Fibroblast of skin of right biceps (primary cell): ENCODE measurements around the gene MAML2.

Experiments
- DNase-seq: peaks from one replicate; pipeline ENCODE4 v3.0.0-alpha.2; 2013

Gene MAML2

DNA sequence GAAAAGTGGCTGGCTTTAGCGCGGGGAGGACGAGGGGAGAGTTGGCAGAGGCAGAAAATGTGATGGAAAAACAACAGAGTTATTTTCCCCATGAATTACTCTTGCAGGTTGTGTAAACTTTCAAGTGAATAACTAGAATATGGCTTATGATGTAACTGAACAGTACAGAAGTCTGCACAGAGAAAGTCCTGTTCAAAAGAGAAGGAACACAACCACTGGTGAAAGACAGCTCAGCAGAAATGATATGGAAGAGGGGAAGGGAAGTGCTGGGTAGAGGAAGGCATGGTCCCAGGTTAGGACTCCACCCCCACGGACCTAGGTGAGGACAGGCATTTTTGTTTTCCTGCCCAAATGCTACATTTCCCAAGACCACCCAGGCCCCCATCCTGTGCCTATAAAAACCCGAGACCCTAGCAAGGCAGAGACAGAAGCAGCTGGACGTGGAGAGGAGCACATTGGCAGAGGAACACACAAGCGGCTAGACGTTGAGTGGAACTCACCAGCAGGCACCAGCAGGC is 77.7 kb downstream of the MAML2 start:
- no peak for DNase-seq

DNA sequence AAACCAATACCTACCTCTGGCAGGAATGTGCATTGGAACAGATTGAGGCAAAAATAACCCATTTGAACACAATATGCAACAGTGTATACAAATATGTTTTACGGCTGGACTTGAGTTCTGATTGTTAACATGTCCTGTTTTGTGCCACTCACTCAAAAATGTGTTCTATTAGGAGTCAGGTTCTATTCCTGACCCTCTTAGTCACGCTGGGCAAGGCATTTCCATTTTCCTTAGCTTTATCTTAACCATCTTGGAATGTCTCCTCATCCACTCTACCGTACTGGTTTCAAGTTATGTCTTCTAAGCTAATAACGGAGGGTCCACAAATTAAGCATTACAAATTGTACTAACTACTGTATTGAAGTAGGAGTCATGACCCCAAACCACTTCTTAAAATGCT is 78.6 kb downstream of the MAML2 start:
- DNase-seq = no peak

DNA sequence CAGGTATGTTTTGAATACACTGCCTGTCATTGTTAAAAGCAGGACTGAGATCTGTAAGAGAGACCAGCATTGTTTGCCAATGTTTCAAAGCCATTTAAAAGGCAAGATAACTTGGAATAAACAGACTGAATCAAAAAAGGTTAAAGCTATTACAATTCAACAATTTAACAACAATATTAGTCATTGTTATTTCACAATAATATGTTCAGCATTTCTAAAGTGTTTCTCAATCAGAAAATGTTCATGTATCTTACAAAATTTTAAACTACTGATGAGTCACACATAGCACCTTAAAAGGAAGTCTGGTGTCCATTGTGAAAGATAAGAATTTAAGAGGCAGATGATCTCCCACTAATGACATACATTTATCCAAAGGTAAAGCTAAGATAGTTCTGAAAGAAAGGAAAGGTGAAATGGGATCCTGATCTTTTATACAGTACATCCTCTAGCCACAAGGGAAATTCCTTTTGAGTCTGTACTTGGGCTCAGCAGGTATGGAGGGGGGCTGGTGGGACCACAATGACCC is 79.7 kb downstream of the MAML2 start:
- peak; percentile 85 for DNase-seq

DNA sequence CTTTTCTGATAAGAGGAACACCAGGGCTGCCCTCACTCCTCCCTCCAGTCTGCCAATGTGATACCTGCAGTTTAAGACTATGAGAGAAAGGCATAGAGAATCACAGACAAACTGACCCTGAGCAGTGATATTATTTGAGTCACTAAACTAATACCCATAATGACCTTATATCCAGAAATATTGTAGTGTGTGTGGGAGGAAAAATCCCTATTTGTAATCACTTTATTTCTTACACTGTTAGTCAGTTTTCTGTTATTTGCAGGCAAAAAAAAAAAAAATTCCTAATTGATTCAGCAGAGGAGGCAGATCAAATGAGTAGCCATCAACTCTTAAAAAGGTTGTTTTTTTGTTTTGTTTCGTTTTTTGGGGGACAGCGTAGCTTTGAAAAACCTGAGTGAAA is 82.5 kb downstream of the MAML2 start:
- no peak for DNase-seq

DNA sequence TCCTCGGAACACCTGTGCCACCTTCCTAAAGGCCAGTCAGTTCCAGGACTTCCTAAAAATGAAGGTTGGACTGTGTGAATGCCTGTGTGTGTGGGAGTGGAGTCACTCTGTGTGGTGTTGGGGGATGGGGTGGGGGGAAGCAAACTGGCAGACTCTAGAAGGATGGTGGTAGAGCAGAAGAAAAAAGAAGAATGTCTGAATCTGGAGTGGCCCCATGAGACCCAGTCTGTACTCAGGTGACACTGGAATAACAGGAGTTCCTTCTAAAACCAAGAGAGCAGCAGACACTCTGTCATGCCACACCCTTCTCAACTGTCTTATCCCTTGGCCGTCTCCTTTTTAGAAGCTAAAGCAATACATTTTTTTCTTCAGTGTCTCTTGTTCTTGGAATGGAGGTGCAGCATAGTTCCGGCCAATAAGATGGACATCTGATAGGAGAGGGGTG is 82.9 kb downstream of the MAML2 start:
- DNase-seq = no peak

DNA sequence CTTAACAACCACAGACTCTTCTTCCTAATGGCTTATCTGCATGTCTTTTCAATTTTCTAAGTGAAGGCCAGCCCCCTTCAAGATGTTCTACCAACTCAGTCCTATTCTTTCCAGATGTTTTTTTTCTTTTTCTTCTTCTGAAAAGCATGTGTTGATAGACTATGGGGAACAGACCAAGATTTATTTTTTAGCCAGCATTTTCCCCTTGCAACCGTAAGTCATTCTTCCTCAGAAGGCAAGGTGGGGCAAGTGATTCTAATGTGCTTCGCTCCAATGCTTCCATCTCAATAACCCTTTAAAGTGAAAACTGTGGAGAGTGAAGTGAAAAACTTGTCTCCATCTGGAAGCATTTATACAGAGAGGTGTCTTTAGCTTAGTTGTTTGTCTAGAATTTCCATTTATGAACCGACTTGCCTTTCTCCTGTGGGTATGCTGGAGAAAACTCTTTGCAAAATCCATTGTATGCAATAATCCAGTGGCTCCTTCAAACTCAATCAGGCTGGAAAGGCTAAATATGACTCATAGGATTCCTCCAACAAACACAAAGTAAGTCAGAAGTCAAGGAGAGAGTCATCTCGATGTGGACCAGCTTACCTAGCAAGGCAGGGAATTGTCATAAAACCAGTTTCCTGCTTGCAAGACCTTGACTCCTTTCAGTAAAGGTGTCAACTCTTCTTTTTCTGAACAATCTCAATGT is 83.7 kb downstream of the MAML2 start:
- DNase-seq = peak; percentile 84

DNA sequence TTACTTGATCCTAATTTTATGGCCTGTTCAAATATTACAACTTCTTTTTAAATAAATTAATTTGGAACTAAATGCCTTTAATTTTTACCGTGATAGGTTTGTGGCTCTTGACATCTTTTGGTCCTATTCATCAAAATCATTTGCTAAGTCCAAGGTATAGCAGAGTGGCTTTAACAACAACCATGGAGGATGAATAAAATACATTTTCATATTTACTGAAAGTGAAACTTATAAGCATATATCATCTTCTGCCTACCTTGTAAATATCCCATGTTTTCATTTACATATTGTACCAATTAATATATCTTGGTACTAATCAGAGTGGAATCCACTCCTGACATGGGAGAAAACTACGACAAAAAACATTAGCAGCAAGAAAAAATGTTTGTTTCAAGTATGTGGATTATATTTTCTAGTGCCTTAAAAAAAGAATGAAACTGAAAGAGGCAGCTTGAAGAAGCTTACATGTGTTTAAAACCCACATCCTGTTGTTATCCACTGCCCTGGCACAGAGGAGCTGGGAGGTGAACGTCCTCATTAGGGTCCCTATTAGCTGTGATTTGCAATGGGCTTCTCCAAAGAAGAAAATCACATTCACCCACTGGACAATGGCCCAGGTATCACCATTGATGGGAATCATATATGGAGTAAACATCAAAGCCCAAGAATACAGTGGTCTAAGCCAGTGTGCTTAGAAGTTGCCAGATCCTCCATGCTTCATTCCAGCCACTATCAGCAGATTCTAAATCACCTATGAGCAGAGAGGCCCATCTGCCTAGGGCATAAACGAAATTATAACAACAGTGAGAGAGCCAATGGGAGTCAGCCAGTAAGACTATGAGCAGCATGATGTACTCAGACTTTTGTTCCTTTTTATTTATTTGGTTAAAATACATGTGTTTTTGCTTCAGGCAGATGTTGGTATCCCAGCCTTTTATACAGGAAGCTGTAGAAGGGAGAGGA is 84.7 kb downstream of the MAML2 start:
- peak; percentile 54 for DNase-seq

DNA sequence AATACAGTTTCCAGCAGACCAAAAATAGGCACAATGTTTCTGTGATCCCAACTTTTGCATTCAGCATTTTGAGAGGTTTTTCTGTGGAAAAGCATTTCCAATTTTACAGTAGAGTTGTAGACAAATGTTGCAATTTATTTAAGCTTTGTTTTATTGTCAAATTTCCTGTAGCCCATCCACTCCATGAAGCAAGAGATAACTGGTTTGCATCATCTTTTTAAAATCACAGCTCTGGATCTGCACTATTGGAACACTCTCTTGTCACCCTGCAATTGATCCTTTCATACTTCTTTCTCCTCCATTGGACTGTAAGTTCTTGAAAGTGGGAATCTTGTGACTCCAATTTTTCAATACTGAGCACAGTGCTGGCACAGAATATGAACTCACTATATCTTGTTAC is 86.0 kb downstream of the MAML2 start:
- DNase-seq = peak; percentile 41

DNA sequence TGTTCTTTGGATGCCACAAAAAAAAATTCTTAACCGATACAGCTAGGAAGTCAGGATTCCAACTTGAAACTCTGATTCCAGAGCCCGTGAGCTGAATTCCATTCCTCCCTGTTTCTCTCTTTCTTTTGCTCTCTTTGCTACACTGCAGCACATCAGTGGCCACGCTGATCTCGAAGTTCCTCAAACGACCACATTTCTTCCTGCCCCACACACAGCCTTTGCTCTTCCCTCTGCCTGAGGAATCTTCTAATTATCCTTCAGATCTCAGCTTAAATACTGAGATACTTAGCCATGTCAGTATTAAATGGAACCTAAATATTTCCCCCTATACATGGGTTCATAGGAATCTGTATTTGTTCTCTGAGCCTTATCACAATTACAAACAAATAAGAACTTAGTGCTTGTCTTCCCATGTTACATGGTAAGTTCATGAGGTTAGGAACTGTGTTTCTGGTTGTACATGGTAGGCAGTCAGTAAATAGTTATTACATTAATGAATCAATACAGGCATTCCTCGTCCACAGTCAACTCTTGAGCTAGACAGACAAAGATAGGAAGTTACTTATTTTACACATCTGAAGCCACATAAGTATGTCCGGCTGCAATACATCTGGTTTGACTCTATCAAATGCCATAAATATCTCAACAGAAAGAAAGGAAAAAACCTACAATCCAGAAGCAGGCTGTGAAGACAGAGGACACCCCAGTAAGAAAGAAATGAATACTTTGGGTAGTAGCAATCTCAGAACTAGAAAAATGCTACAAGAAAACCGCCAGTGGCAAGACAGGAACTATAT is 86.6 kb downstream of the MAML2 start:
- peak; percentile 71 for DNase-seq

DNA sequence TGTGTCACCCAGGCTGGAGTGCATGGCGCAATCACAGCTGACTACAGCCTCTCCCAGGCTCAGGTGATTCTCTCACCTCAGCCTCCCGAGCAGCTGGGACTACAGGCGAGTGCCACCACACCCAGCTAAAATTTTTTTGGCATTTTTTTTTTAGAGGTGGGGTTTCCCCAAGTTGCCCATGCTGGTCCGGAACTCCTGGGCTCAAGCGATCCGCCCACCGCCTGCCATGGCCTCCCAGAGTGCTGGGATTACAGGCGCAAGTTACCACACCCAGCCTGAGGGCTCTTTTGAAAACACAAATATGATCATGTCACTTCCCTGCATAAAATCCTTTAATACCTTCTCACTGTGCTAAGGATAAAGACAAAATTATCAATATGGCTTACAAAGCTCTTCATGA is 88.1 kb downstream of the MAML2 start:
- DNase-seq = no peak

DNA sequence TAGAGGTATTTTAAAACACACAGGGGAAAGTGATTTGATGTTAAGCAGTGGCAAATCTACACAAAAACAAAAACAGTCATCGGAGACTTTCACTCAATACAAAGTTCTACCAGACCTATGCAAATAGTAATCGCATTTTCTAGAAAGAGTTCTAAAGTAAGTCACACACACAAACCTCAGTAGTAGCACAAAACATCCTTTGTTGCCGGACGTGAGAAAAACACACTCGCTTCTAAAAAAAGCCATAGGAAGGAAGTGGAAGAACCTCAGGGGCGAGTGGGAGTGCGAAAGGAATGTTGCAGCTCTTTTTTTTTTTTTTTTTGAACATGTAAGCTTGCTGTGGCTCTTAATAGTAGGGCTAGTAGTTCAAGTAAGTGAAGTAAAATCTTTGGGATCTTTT is 88.9 kb downstream of the MAML2 start:
- peak; percentile 75 for DNase-seq

DNA sequence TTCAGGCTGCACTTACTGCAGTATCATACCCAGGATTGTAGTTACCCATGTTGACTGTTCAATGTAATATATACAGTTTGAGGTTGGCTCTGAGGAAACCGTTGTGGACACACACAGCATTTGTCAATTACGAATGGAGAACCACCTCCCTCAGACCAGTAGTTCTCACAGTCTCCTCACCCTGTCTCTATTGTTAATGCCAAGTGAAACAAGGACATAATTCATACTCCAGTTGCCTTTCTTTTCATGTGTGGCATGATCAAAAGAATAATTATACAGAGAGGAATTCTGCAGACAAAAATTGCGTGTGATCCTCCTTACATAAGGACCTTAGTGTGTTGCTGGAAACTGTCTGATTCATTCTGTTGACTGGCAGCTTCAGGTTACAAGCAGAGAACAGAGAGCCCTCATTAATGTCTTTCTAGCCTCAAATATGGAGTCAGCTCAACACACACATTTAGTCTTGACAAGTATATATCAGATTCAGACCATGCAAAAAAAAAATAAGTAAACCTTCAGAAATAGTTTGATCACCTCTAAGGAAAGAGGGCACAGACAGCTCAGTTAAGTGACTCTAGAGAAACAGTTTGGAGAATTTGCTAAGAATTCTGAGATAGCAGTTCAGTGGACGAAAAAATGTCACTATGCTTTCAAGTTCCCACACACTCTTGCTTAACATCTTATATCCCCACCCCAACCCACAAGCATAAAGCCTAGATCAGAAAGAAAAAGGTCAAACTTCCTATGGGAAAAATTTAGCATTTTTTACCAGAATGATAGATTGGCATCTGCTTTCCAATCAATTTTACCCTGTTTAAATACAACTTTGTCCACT is 96.1 kb downstream of the MAML2 start:
- DNase-seq = peak; percentile 81

DNA sequence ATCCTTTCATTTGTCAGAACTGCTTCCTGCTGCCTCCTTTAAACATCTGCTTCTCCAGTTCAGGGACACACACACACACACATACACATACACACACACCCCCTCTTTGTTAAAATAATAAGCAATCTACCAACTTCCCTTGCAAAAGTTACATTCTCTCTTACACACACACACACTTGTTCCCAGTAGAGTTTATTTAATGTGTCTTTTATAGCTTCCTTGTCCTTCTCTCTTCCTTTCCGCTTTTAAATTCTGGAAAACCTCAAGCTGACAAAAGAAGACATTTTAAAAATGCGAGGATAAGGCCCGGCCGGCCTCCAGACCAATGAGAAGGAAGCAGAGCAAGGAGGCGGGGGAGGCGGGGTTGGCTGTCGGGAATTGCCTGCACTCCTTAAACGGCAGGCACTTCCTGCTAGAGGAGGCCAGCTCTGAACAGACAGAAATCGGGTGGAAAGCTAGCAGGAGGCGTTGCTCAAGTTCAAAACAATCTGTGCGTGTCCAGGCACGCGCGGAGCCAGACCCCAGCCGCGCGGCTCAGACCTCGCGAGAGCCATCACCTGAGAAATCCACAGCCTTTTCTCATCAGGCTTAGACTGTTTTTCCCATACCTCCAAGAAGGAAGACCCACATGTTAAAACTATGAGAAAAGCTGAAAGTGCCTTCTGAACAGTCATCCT is 99.9 kb downstream of the MAML2 start:
- peak; percentile 98 for DNase-seq

DNA sequence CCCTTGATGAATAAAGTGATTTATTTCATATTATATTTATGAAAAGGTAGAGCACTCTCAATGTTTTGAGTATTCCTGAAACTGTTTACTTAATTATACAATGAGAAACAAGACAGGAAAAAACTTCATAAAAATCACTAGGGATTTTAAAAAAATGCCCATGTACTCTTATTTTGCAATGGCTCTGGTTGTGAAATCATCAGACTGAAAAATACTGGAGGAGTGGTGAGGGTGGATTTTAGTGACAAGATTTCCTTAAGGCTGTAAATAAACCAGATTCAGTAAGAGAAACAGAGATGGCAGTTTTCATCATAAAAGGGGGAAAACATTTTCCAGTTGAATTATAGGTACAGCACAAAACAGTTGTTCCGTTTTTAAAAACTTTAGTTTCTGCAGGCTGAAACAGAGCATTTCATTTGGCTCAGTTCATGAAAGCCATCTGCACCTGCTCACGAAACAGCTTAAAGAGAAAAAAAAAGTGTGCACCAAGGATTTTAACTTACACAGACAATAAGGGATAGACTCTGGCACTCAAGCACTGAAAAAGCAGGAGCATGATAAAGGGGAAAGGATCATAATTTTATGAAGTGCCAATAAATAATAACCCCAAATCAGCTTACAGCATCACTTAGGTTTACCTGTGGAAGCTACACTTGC is 100.7 kb downstream of the MAML2 start:
- no peak for DNase-seq

DNA sequence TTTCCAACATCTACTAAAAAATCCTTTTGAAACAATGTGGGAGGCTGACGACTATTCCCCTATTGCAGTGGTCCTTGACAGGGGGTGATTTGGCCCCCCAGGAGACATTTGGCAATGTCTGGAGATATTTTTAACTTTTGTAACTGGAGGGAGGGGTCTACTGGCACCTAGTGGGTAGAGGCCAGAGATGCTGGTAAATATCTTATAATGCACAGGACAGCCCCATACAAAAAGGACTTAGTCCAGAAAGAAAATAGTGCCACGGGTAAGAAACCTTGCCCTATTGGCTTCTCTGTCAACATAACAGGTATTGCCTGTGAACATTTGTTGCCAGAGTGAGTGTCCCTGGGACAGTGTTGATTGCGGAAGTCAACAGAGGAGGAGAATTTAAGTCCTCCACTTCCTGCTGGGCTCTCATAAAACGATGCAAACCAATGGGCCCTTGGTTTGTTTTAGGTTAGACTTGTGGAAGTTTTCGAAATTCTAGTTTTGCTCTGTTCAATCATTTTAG is 101.6 kb downstream of the MAML2 start:
- no peak for DNase-seq

DNA sequence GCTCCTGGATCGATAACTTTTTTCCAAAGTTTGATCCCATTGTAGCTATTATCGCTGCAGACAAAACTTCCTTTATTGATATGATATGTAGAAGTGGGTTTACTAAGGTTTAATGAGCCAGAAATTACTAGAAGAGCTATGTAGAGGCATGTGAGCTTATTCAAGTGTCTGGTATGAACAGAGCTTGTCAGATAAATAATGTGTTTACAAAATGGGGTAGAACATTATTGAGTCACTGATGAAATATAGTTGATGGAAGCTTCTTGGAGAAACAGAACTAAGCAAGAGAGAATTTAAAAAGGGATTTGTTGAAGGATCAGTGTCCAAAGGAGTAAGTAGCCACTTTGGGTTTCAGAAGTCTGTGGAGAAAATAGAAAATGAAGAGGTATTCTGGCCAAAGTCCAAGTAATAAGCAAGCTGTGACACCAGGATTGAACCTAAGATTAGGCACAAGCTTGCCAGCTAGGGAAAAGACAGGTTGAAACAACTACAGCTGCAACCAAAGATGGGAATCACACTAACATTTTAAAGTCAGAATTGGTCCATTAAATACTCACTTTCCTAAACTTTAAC is 104.3 kb downstream of the MAML2 start:
- DNase-seq = peak; percentile 49

DNA sequence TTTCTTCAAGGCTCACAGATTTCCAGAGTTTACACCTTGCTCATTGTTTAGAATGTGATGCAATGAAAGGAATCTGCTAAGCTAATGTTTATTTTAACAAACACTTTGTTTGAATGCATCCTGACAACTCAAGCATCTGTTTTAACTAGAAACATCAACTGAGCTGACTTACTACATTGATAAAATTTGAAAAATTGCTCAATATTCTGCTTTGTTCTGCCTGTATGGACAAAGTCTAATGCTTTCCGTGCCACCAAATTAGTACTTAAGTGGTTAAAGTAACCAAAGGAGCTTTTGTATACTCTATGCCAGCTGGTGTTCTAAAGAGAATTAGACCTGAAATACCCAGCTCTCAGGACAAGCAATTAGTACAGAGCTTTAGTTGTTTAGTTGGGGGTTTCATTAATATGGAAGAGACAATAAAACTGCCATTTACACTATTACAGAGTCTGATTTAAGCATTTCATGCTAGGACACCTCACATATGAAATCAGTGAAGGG is 105.2 kb downstream of the MAML2 start:
- no peak for DNase-seq

DNA sequence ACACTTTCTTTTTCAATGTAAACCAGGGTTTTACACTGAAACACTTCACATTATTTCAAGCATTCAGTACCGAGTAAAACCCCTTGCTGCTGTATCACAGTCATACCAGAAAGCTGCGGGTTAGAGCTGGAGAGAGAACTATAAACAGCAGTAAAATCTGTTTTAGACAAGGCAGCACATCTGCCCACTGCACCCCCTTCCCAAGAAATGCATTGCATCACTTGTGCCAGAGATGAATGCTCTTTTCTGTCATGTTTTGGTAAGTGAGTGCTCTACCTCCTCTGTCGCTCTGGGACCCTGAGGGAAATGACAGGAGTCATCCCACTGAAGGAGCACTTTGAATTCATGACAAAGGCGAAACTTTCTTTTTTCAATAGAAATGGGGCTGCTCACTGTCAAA is 107.2 kb downstream of the MAML2 start:
- DNase-seq = no peak

DNA sequence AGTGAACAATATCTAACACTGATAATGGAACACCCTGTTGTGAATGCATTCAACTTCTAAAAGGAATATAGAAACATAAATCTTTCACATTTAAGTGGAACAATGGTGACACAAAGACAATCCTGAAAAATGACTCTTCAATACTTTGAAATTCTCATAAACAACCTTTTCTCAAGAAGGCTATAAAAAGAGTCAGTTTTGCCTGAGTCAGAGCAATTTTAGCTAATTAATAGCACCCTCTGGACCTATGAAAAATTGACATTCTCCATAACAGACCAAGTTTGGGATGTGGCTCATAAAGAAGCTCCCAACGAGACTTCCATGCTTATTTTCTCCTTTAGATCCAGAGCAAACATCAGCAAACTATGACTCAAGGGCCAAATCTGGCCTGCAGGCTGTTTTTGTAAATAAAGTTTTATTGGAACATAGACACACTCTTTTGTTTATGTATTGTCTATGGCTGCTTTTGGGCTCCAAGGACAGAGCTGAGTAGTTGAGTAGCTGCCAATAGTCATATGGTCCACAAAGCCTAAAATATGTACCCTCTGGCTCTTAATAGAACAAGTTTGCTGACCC is 108.0 kb downstream of the MAML2 start:
- peak; percentile 59 for DNase-seq
